Measurements from ENCODE around the gene GRAMD1B. TPM values are rescaled to one million over a fixed set of nuclear protein-coding genes. Genes with fewer than 3 reads are reported as not detected.

The GRAMD1B gene
- total RNA-seq, 4 donors from 2014 or later, result 31.4 to 152 (median 123) TPM

- no peak overlapping the region for H3K4me3 ChIP-seq
- no peak for TF ChIP-seq POLR2A (IDR thresholded peaks at IDR 0.05)
- TF ChIP-seq, protein P1, sequence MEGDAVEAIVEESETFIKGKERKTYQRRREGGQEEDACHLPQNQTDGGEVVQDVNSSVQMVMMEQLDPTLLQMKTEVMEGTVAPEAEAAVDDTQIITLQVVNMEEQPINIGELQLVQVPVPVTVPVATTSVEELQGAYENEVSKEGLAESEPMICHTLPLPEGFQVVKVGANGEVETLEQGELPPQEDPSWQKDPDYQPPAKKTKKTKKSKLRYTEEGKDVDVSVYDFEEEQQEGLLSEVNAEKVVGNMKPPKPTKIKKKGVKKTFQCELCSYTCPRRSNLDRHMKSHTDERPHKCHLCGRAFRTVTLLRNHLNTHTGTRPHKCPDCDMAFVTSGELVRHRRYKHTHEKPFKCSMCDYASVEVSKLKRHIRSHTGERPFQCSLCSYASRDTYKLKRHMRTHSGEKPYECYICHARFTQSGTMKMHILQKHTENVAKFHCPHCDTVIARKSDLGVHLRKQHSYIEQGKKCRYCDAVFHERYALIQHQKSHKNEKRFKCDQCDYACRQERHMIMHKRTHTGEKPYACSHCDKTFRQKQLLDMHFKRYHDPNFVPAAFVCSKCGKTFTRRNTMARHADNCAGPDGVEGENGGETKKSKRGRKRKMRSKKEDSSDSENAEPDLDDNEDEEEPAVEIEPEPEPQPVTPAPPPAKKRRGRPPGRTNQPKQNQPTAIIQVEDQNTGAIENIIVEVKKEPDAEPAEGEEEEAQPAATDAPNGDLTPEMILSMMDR (IDR thresholded peaks at IDR 0.05), result no peak
- H3K36me3 ChIP-seq, result no peaks in the 10 kb centered on the region
- no peaks in the 10 kb centered on the region for H3K4me1 ChIP-seq
- no peak overlapping the region for H3K27ac ChIP-seq
- H3K27me3 ChIP-seq, result no peaks in the 10 kb centered on the region
- DNase-seq, result no peak
- H3K9me3 ChIP-seq, result no peaks in the 10 kb centered on the region
These were observed 101.3 kb downstream of the GRAMD1B start for GRCh38 chr11:123531325-123531724.

- DNase-seq, result no peak
- no peak for TF ChIP-seq POLR2A (IDR thresholded peaks at IDR 0.05)
- TF ChIP-seq, protein P1 (IDR thresholded peaks at IDR 0.05), result no peak
- H3K4me3 ChIP-seq, result no peak overlapping the region
- H3K27ac ChIP-seq, result no peak overlapping the region
- H3K4me1 ChIP-seq, result no peaks in the 10 kb centered on the region
- H3K36me3 ChIP-seq, result no peaks in the 10 kb centered on the region
- no peaks in the 10 kb centered on the region for H3K27me3 ChIP-seq
- H3K9me3 ChIP-seq, result no peaks in the 10 kb centered on the region
These were observed 102.1 kb downstream of the GRAMD1B start for GRCh38 chr11:123532131-123532530.

DNA sequence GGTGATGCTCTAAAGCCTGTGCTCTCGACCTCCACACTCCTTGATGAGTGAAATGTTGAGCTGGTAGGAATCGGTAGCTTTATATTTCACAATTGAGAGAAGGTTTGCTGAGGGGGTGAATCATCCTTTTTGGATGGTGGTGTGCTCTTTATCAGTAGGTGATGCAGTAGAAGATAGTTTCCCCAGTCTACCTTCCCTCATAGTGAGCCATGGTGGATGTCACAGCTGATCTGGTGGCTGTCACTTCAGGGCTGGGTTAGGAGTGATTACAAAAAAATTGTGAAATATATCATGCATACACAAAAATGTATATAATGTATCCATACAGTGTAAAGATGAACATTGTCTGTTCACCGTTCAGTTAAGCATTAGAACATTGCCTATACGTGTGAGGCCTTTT, 105.3 kb downstream of the GRAMD1B start:
- DNase-seq, result no peak
- Histone ChIP-seq H3K27ac (no peak overlapping the region), H3K27me3 (no peaks in the 10 kb centered on the region), H3K36me3 (no peaks in the 10 kb centered on the region), H3K9me3 (no peaks in the 10 kb centered on the region), H3K4me3 (no peak overlapping the region), H3K4me1 (no peaks in the 10 kb centered on the region)
- TF ChIP-seq, protein P1 (IDR thresholded peaks at IDR 0.05), result no peak
- TF ChIP-seq POLR2A (IDR thresholded peaks at IDR 0.05), result no peak

- no peaks in the 10 kb centered on the region for H3K9me3 ChIP-seq
- H3K27ac ChIP-seq, result no peak overlapping the region
- no peak overlapping the region for H3K4me3 ChIP-seq
- H3K4me1 ChIP-seq, result no peaks in the 10 kb centered on the region
- H3K27me3 ChIP-seq, result no peaks in the 10 kb centered on the region
- no peak for DNase-seq
- H3K36me3 ChIP-seq, result no peaks in the 10 kb centered on the region
- TF ChIP-seq POLR2A (IDR thresholded peaks at IDR 0.05), result no peak
- TF ChIP-seq, protein P1 (IDR thresholded peaks at IDR 0.05), result no peak
These were observed 106.8 kb downstream of the GRAMD1B start for GRCh38 chr11:123536690-123537437.

DNA sequence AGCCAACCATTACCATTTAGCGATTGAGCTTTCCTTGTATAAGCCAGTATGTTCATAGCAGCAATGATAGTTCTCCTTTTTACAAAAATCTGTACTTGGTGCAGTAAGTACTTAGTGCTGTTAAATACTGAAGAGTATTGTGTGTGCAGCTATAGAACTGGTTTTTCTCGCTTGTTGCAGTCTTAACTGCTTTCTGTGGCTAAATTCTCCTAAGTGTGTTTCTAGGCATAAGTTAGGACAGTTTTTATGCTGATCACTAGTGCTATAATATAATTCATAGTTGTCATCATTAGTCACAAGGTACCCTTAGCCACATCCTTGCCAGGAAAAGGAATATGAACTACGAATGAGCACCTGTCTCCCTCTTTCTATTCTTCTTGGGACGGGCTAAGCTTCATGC, 107.7 kb downstream of the GRAMD1B start:
- Histone ChIP-seq H3K27ac (no peak overlapping the region), H3K4me1 (no peaks in the 10 kb centered on the region), H3K27me3 (no peaks in the 10 kb centered on the region), H3K9me3 (no peaks in the 10 kb centered on the region), H3K4me3 (no peak overlapping the region), H3K36me3 (no peaks in the 10 kb centered on the region)
- TF ChIP-seq, protein P1 (IDR thresholded peaks at IDR 0.05), result no peak
- no peak for TF ChIP-seq POLR2A (IDR thresholded peaks at IDR 0.05)
- DNase-seq, result no peak
